ENCODE measurements around the gene SREBF2. TPM values are rescaled to one million over a fixed set of nuclear protein-coding genes. Genes with fewer than 3 reads are reported as not detected.
"Not testable (repeated sequence)": the region's sequence is repeated elsewhere in the genome, so short reads cannot be mapped to it uniquely, and the experiment has no call there.

The SREBF2 gene
- total and polyA plus RNA-seq, 2 of the 8 experiments (the other 6 are each of a cell fraction or from before 2014, with no cell fraction given), result 125 to 144 TPM

DNA sequence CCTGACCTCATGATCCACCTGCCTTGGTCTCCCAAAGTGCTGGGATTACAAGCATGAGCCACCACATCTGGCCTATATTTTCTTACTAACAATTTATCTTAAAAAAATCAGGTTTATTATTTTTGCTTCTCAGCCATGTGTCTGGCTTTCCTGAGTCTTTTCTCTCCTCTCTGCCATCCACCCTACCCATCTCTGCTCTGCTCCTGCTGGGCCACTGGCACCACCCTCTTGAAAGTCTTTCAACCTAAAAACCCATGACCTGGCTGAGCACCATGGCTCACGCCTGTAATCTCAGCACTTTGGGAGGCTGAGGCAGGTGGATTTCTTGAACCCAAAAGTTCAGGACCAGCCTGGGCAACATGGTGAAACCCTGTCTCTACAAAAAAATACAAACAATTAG lies 37.2 kb downstream of the SREBF2 start:
- H3K23ac ChIP-seq (ENCODE audit: insufficient read length); H3K79me2 ChIP-seq (ENCODE audit: control insufficient read depth in 1 of 2, insufficient read depth in 2 of 2, low read length in 2 of 2); FAIRE-seq; H2BK12ac ChIP-seq (ENCODE audit: low read depth, low read length); H3K23me2 ChIP-seq (ENCODE audit: low read depth, low read length); H2BK120ac ChIP-seq (replicated peaks; ENCODE audit: low read depth, low read length); H2BK5ac ChIP-seq (ENCODE audit: low read depth, low read length); H2BK15ac ChIP-seq (ENCODE audit: low read length); H2AK5ac ChIP-seq (ENCODE audit: low read depth, low read length); DNase-seq (ENCODE audit: low read depth in 1 of 2, low spot score in 2 of 2); H3K4ac ChIP-seq (replicated peaks; ENCODE audit: insufficient read length, low read depth, low read length); H4K91ac ChIP-seq (replicated peaks; ENCODE audit: insufficient read length, low read length); H4K5ac ChIP-seq (ENCODE audit: insufficient read length, low read depth, low read length); H3K9me3 ChIP-seq (ENCODE audit: insufficient read depth in 2 of 2, low read depth in 1 of 2, low read length in 1 of 2); H3K27ac ChIP-seq (ENCODE audit: low read depth, low read length); H3K9ac ChIP-seq (replicated peaks in 1 of 4; ENCODE audit: extremely low read depth in 1 of 4, low read depth in 3 of 4, low read length in 3 of 4); H3K27me3 ChIP-seq (replicated peaks in 1 of 4; ENCODE audit: control insufficient read depth in 3 of 4, extremely low read depth in 1 of 4, insufficient read depth in 3 of 4, low read length in 3 of 4); H2BK20ac ChIP-seq (ENCODE audit: low read length); H3K4me1 ChIP-seq (replicated peaks in 1 of 4; ENCODE audit: control insufficient read depth in 3 of 4, insufficient read depth in 4 of 4, low read length in 3 of 4); H3K14ac ChIP-seq (ENCODE audit: insufficient read length); H3K4me2 ChIP-seq (ENCODE audit: insufficient read depth in 1 of 2, low read depth in 2 of 2, low read length in 2 of 2); H3K4me3 ChIP-seq (ENCODE audit: extremely low read depth in 1 of 4, insufficient read depth in 2 of 4, low read depth in 3 of 4, low read length in 4 of 4); H3K18ac ChIP-seq (ENCODE audit: extremely low read depth, low read length); H4K8ac ChIP-seq (ENCODE audit: extremely low read depth, insufficient read depth, low read length); H2AFZ ChIP-seq (ENCODE audit: low read length); H3K56ac ChIP-seq (replicated peaks; ENCODE audit: insufficient read length, low read depth, low read length): not testable (repeated sequence)
- H3K36me3 ChIP-seq (ENCODE audit: control insufficient read depth in 2 of 4, insufficient read depth in 4 of 4, low read length in 3 of 4), result peaks cover 31 to 70% (median 57%) of the 10 kb centered on the region in 4 experiments; a peak in 7 of 8 replicates
- ChIA-PET CTCF (ENCODE audit: partially characterized antibody) (interaction anchor here (0.6 to 1.6 kb wide), 3 partner anchors 11 to 225 kb away, joined by 3 to 4 read pairs (median 4); no protein-coding TSS in a partner anchor), POLR2A (ENCODE audit: partially characterized antibody) (interaction anchor here (0.8 kb wide), 1 partner anchor 11 kb away, joined by 3 read pairs; no protein-coding TSS in a partner anchor)
- H4K20me1 ChIP-seq (replicated peaks in 1 of 2; ENCODE audit: control insufficient read depth in 1 of 2, insufficient read depth in 2 of 2, low read length in 2 of 2), result peaks cover 5 to 16% of the 10 kb centered on the region in 2 experiments
- 93% methylated on average over 1 of the region's 1 CpG; no CpG with 5 or more reads in 1 of the 2 experiments for WGBS, 2 experiments (ENCODE audit: extremely low coverage in 1 of 2, insufficient coverage in 1 of 2, insufficient read length in 1 of 2, insufficient replicate concordance in 2 of 2, low coverage in 1 of 2, low lambda C conversion rate in 2 of 2, missing lambda C conversion rate in 1 of 2)
- peaks cover 16% of the 10 kb centered on the region for H3K79me1 ChIP-seq (ENCODE audit: low read depth, low read length)

Data from H1 (cell line).